NCI-H345 (cell line): Measurements from ENCODE around the gene KPNB1.

Experiments
- DNase-seq: peaks from one replicate; lab custom pipeline; 2025; lab: John Stamatoyannopoulos, UW

Gene KPNB1

DNA sequence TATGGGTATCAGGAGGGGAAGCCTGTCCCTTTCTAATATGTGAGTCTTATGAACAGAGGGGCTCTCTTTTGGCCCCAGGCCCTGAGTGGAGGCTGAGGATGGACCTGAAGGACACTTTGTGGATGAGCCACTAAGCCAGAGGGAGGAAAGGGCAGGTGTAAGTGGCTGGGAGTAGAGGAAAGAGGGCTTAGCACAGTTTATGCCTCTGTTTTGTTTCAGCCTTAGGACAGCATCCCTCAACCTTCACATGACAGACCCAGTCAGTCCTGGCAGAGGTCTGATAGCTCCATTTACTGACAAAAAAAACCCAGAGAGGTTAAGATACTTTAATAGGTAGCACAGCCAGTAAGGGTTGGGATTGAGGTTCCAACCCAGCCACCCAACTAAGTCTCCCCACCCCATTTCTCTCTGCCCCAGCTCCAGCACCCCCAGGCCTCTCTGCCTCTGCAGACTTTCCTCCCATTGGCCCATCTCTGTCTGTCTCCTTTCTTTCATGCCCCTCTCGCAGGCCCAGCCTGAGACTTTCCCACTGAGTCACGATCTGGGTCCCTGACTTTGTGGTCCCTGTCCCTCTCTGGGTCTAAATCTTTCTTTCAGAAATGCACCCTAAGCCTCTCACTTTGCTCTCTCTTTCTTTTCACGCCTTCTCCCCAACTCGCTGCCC lies 78.6 kb downstream of the KPNB1 start:
- DNase-seq: no peak

DNA sequence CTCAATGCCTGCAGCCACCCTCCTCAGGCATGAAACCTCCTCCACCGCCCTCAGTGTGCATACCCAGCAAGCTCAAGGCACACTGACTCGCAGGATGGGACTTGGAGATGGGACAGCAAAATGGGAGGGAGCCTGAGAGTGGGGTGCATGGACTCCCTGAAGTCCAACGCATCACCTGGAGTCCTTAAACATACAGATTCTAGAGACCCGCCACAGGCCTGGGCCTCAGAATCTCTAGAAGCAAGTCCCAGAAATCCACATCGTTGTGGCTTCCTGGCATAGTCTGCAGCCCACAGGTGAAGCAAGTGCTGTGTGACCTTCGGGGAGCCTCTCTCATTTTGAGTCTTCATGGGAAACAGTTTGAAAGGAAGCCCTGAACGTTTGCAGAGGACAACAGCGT lies 79.8 kb downstream of the KPNB1 start:
- DNase-seq: no peak

DNA sequence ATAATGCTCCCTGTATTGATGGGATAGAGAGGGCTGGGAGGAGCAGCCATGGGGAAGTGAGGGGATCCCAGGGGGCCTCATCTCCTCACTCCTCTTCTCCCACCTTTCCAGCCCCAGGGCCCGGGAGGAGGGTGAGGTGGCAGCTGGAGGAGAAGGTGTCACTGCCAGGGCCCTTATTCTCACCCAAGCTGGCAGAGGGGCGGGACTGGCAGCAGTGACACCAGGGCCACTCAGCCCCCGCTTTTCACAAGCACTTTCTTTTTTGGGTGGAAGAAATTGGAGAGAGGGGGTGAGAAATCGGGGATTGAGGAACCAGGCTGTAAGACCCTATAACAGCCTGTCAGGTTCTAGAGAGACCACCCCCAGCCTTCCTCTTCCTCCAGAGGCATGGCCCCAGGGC lies 81.0 kb downstream of the KPNB1 start:
- no peak for DNase-seq

DNA sequence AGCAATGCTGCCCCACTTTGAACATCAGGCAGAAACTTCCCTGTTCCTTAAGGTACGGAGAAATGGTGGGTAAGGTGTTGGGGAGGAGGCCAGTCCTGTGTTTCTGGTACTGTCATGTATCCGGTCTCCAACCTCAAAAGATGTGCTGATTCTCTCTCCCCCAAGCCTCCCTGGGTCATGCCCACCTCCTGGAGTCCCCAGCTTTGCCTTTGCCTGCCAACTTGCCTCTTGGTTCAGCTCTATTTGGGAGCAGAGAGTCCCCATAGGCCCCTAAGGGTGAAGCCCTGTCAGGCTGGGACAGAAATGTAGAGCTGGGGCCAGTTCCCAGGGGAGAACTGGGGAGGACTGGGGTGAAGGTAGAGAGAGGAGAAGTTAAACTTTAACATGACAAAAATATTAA lies 81.7 kb downstream of the KPNB1 start:
- DNase-seq: no peak

DNA sequence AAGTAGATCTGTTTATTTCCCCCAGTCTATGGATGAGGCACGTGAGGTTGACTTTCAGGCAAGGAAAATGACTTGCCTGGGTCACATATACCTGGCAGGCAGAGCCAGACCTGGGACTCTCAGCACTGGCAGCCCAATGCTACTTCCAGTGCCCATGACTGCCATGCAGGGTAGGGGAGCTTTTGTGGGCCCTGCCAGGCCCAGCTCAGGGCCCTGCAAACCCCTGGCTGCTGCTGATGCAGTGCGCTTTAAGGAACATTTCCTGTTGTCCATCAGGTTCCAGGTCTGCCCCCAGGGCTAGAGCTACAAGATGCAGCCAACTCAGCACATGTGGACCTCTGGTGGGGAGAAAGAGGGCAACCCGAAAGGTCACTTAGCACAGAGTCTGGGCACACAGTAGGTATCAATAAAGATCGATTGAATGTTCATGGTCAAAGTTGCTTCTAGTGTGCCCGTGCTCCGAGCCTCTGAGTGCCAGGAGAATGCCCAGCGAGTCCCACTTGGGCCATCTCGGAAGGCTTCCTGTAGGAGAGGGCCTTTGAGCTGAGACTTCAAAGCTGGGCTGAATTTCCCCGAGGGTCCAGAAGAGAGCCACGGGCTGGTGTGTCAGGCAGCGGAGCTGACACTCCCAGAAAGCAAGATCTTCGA lies 82.8 kb downstream of the KPNB1 start:
- DNase-seq: no peak

DNA sequence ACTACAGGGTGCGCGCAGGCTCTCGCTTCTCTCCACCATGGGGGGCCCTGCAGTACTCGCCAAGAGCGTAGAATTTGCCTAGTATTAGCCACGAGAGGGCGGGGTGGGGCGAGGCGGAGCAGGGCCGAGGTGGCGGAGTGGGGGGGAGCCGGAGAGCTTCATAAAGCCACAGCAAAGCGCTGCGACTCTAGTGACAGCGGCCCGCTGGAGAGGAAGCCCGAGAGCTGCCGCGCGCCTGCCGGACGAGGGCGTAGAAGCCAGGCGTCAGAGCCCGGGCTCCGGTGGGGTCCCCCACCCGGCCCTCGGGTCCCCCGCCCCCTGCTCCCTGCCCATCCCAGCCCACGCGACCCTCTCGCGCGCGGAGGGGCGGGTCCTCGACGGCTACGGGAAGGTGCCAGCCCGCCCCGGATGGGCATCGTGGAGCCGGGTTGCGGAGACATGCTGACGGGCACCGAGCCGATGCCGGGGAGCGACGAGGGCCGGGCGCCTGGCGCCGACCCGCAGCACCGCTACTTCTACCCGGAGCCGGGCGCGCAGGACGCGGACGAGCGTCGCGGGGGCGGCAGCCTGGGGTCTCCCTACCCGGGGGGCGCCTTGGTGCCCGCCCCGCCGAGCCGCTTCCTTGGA lies 83.4 kb downstream of the KPNB1 start, which contains the start of gene TBX21:
TSS of gene TBX21 (plus strand) at position 190 of the 627 bp plus-strand sequence. CDS start at position 409, 219 bp downstream.
- peak; percentile 64 for DNase-seq

DNA sequence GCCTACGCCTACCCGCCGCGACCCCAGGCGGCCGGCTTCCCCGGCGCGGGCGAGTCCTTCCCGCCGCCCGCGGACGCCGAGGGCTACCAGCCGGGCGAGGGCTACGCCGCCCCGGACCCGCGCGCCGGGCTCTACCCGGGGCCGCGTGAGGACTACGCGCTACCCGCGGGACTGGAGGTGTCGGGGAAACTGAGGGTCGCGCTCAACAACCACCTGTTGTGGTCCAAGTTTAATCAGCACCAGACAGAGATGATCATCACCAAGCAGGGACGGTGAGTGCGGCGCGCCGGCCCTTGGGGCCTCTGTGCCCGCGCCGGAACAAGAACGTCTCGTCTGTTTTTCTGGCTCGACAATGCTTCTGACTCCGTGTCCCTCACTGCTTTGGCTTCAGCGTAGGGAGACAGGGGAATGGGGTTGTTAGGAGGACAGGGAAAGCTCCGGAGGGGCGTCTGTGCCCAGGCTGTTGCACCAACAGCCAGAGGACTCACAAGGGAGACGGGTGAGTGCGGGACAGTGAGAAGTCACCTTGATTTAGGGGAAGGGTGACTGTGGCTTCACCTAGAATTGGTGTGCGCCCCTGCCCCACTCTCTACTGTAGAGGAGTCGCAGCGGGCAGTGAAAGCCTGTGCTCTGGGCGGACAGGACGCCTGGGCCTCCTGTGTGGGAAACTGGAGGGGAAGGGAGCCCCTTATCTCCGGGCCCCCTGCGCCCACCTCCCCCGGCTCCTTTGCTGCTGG lies 84.1 kb downstream of the KPNB1 start:
- DNase-seq: no peak

DNA sequence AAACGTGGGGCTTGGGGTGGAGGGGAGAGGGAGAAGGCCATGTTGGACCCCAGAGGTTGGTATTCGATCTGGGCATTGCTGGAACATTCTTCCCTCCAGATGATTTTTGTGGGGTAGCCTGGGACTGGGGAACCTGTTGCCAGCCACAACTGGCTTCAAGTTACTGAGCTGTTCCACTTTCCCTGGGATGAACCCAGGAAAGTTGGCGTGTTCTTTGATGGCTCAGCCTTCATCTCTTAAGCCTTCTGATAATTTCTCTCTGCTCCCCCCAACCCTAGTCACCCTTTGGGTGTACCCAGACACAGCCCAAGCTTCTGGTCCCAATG lies 85.4 kb downstream of the KPNB1 start:
- DNase-seq: no peak
